HFFc6 (cell line): ENCODE results near the gene INPP4B. TPM values are rescaled to one million over a fixed set of nuclear protein-coding genes. Genes with fewer than 3 reads are reported as not detected.

ENCODE experiments used
- DNase-seq: peaks from one replicate; pipeline ENCODE4 v3.0.0-alpha.2; 2018
- H3K27ac Mint-ChIP-seq: 2 replicates; pipeline ENCODE4 v1.8.0; 2020; ENCODE audit warnings: mild to moderate bottlenecking, mixed read lengths
- H3K27me3 Mint-ChIP-seq: 2 replicates; pipeline ENCODE4 v1.8.0; 2021; ENCODE audit warnings: mild to moderate bottlenecking, moderate library complexity, mixed read lengths; ENCODE audit not compliant: insufficient read depth
- H3K36me3 Mint-ChIP-seq: 2 replicates; pipeline ENCODE4 v1.8.0; 2021; ENCODE audit warnings: low read depth, mixed read lengths
- H3K4me1 Mint-ChIP-seq: 2 replicates; pipeline ENCODE4 v1.8.0; 2020; ENCODE audit warnings: low read depth, mixed read lengths
- H3K4me3 Mint-ChIP-seq: 2 replicates; pipeline ENCODE4 v1.8.0; 2020; ENCODE audit warnings: mild to moderate bottlenecking, moderate library complexity, mixed read lengths
- H3K9me3 Mint-ChIP-seq: 2 replicates; pipeline ENCODE4 v1.8.0; 2020; ENCODE audit warnings: mild to moderate bottlenecking, mixed read lengths
- CTCF ChIP-seq: fragments of 200-600 bp; sonication (generic); IDR thresholded peaks from 2 replicates; pipeline ENCODE4 v1.5.0; 2021; ENCODE audit warnings: antibody characterized with exemption, mild to moderate bottlenecking
- total RNA-seq, 6 experiments: library from RNA; stranded (reverse); fragmentation: NEBNext Ultra II Directional; extraction: Animal tissue kit (Norgen Biotek cat#: 25700); gene quantifications; 2 replicates in 1 of 6; 3 replicates in 5 of 6; pipeline ENCODE4 v1.2.3, GENCODE V29; 2021

Gene INPP4B
- total RNA-seq, 6 experiments from 2014 or later: 36.1 to 48.9 (median 40.1) TPM

GRCh38 chr4:142776026-142776425, 70.1 kb downstream of the INPP4B start:
- Mint-ChIP-seq H3K4me3 (no peak overlapping the region), H3K9me3 (no peaks in the 10 kb centered on the region), H3K27ac (no peak overlapping the region), H3K27me3 (no peaks in the 10 kb centered on the region; the same call in 1 of the 2 replicates), H3K4me1 (peaks cover 46% of the 10 kb centered on the region), H3K36me3 (peaks cover 8% of the 10 kb centered on the region)
- DNase-seq: no peak
- TF ChIP-seq CTCF: no peak

GRCh38 chr4:142773505-142773904, 72.6 kb downstream of the INPP4B start:
- no peaks in the 10 kb centered on the region for H3K9me3 Mint-ChIP-seq
- no peak overlapping the region for H3K4me3 Mint-ChIP-seq
- H3K36me3 Mint-ChIP-seq: peaks cover 6% of the 10 kb centered on the region; the same call in 1 of the 2 replicates
- peaks cover 32% of the 10 kb centered on the region for H3K4me1 Mint-ChIP-seq
- no peak overlapping the region for H3K27ac Mint-ChIP-seq
- no peak for TF ChIP-seq CTCF
- no peak for DNase-seq
- no peaks in the 10 kb centered on the region; the same call in 1 of the 2 replicates for H3K27me3 Mint-ChIP-seq

- no peak for DNase-seq
- no peaks in the 10 kb centered on the region for H3K9me3 Mint-ChIP-seq
- H3K27ac Mint-ChIP-seq: no peak overlapping the region
- no peak overlapping the region for H3K4me3 Mint-ChIP-seq
- no peaks in the 10 kb centered on the region; the same call in none of the 2 replicates for H3K36me3 Mint-ChIP-seq
- H3K4me1 Mint-ChIP-seq: no peaks in the 10 kb centered on the region
- no peaks in the 10 kb centered on the region; the same call in none of the 2 replicates for H3K27me3 Mint-ChIP-seq
- no peak for TF ChIP-seq CTCF
Measured at GRCh38 chr4:142762280-142762679, 83.8 kb downstream of the INPP4B start.

GRCh38 chr4:142752202-142752786, 93.8 kb downstream of the INPP4B start:
- H3K27me3 Mint-ChIP-seq: no peaks in the 10 kb centered on the region; the same call in 1 of the 2 replicates
- no peak overlapping the region for H3K27ac Mint-ChIP-seq
- no peak for TF ChIP-seq CTCF
- DNase-seq: no peak
- H3K36me3 Mint-ChIP-seq: no peaks in the 10 kb centered on the region
- H3K4me3 Mint-ChIP-seq: no peak overlapping the region
- no peaks in the 10 kb centered on the region for H3K9me3 Mint-ChIP-seq
- peaks cover 32% of the 10 kb centered on the region for H3K4me1 Mint-ChIP-seq

GRCh38 chr4:142743121-142743825, 102.8 kb downstream of the INPP4B start:
- peaks cover 36% of the 10 kb centered on the region for H3K4me1 Mint-ChIP-seq
- peaks cover 16% of the 10 kb centered on the region for H3K36me3 Mint-ChIP-seq
- H3K27me3 Mint-ChIP-seq: no peaks in the 10 kb centered on the region
- DNase-seq: peak; percentile 46
- peaks cover 5% of the 10 kb centered on the region for H3K9me3 Mint-ChIP-seq
- TF ChIP-seq CTCF: no peak
- H3K27ac Mint-ChIP-seq: peak overlapping the region; percentile 82
- no peak overlapping the region for H3K4me3 Mint-ChIP-seq
